A673 (cell line): Measurements from ENCODE around the gene GOLPH3L.

Experiments used
- EZH2 ChIP-seq: fragments of 200-600 bp; sonication (generic); IDR thresholded peaks from 2 replicates; pipeline ENCODE4 v1.6.1; 2017; ENCODE audit warnings: borderline replicate concordance, low read depth, mild to moderate bottlenecking, mixed read lengths, antibody characterized with exemption, low read length; ENCODE audit not compliant: poor library complexity, severe bottlenecking
- TF ChIP-seq, protein P1 (sequence below): fragments of 300-800, 200-600 bp; sonication (generic); conservative IDR thresholded peaks from 2 replicates; pipeline ENCODE4 v1.5.1; 2017; ENCODE audit warnings: low read depth, mild to moderate bottlenecking, antibody characterized with exemption, low read length, moderate library complexity, mixed read lengths

DNA sequence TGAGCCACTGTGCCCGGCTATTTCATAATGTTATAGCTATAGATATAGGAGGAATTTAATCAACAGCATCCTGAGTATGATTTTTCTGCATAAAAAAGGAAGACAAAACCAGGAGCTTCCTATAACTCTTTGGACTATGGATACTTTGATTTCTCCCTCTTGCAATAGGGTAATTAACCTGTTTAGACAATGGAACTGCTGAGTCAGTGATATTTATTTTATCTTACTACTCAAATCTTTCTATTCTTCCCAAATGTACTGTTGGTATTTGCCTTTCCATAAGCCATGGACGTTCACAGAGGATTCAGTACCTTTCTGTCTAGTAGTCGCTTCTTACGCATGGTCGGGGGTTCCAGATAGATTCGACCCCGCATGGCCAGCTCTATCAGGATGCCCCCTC, 33.6 kb downstream of the GOLPH3L start:
- TF ChIP-seq, protein P1, sequence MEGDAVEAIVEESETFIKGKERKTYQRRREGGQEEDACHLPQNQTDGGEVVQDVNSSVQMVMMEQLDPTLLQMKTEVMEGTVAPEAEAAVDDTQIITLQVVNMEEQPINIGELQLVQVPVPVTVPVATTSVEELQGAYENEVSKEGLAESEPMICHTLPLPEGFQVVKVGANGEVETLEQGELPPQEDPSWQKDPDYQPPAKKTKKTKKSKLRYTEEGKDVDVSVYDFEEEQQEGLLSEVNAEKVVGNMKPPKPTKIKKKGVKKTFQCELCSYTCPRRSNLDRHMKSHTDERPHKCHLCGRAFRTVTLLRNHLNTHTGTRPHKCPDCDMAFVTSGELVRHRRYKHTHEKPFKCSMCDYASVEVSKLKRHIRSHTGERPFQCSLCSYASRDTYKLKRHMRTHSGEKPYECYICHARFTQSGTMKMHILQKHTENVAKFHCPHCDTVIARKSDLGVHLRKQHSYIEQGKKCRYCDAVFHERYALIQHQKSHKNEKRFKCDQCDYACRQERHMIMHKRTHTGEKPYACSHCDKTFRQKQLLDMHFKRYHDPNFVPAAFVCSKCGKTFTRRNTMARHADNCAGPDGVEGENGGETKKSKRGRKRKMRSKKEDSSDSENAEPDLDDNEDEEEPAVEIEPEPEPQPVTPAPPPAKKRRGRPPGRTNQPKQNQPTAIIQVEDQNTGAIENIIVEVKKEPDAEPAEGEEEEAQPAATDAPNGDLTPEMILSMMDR: no peak
- no peak for TF ChIP-seq EZH2
